IPS-20b (cell line): ENCODE results near the gene SSBP4.
"Not testable (repeated sequence)": the region's sequence is repeated elsewhere in the genome, so short reads cannot be mapped to it uniquely, and the experiment has no call there.

Source experiments
- H3K27ac ChIP-seq: one replicate; pipeline ENCODE4 v1.5.1; 2013; ENCODE audit warnings: low read length
- H3K27me3 ChIP-seq: 2 replicates; pipeline ENCODE4 v1.6.1; 2013; ENCODE audit warnings: mild to moderate bottlenecking, low read length, inconsistent platforms; ENCODE audit not compliant: insufficient read depth
- H3K36me3 ChIP-seq: 2 replicates; pipeline ENCODE4 v1.6.1; 2013; ENCODE audit warnings: low read depth, mild to moderate bottlenecking, inconsistent platforms, low read length, moderate library complexity; ENCODE audit not compliant: insufficient read depth
- H3K4me1 ChIP-seq: 2 replicates; pipeline ENCODE4 v1.6.1; 2013; ENCODE audit warnings: mild to moderate bottlenecking, control low read depth, inconsistent platforms, low read length, moderate library complexity; ENCODE audit not compliant: insufficient read depth
- H3K4me3 ChIP-seq: 2 replicates; pipeline ENCODE4 v1.5.1; 2013; ENCODE audit warnings: mild to moderate bottlenecking, low read length, inconsistent platforms
- H3K9ac ChIP-seq: 2 replicates; pipeline ENCODE4 v1.6.1; 2013; ENCODE audit warnings: low read depth, mild to moderate bottlenecking, inconsistent platforms, low read length, moderate library complexity
- H3K9me3 ChIP-seq: 2 replicates; pipeline ENCODE4 v1.6.1; 2013; ENCODE audit warnings: mild to moderate bottlenecking, low read depth, low read length, inconsistent platforms; ENCODE audit not compliant: insufficient read depth

SSBP4 gene

DNA sequence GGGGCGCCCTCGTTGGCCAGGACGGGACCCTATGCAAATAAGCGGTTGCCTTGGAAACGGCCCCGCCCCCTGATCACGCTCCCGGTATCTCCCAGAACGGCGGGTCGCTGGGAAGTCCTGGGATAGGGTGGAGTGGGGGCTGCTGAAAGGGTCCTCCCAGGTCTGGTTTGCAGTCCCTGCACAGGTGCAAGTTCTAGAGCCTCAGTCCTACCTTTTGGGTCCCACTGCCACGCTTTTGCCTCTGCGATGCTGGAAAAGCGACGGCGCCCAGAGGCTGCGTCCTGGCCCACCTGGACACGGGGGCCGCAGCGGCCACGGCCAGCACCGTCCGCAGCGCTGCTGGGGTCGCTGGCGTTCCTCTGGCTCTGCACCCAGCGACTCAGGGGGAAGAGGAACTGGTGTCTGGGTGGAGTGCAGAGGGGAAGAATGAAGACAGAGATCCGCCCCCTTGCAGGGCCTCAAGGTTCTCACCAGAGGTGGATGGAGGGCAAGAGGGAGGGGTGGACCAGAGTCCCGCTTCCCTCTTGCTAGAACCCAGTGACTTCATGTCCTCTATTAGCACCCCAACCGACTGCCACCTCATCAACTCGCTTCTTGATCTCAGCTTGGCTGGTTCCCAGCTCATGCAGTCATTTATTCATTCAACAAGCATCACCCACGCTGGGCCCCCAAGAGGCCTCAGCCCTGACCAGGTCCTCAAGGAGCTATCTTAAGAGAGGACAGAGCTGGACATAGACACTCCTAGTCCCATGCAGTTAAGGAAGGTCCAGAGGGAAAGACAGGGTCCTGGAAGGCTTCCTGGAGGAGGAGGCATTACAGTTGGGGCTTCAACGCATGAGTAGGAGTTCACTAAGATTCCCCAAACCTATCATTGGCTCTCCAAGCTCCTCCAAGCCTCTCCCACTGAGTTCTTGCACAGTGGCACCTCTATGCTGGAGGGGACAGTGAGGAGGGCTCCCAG, 21.7 kb upstream of the SSBP4 start, which contains the start of gene LRRC25:
Gene LRRC25, minus strand, starts transcription at position 381 of the 961 bp plus-strand sequence. CDS start 659 bp downstream, outside the sequence.
- Histone ChIP-seq H3K4me3 (peak within 1 kb of the TSS; percentile 64), H3K27me3 (peaks cover 11% of the 10 kb centered on the region), H3K4me1 (no peaks in the 10 kb centered on the region), H3K36me3 (no peaks in the 10 kb centered on the region), H3K9ac (no peak within 1 kb of the TSS), H3K27ac (no peak within 1 kb of the TSS), H3K9me3 (no peaks in the 10 kb centered on the region)

GRCh38 chr19:18399008-18399407, 20.2 kb upstream of the SSBP4 start:
- Histone ChIP-seq H3K36me3 (no peaks in the 10 kb centered on the region), H3K9me3 (no peaks in the 10 kb centered on the region), H3K4me1 (no peaks in the 10 kb centered on the region), H3K27me3 (peaks cover 11% of the 10 kb centered on the region), H3K27ac (no peak overlapping the region), H3K4me3 (no peak overlapping the region), H3K9ac (no peak overlapping the region)

- Histone ChIP-seq H3K9ac (no peak overlapping the region), H3K4me3 (no peak overlapping the region), H3K36me3 (no peaks in the 10 kb centered on the region), H3K27ac (no peak overlapping the region), H3K4me1 (no peaks in the 10 kb centered on the region), H3K27me3 (peaks cover 11% of the 10 kb centered on the region), H3K9me3 (no peaks in the 10 kb centered on the region)
Observed at GRCh38 chr19:18401580-18402112, 17.6 kb upstream of the SSBP4 start.

GRCh38 chr19:18402455-18403248, 16.5 kb upstream of the SSBP4 start:
- not testable (repeated sequence) for H3K4me1 ChIP-seq, H3K36me3 ChIP-seq, H3K4me3 ChIP-seq, H3K9ac ChIP-seq, H3K27me3 ChIP-seq, H3K9me3 ChIP-seq, H3K27ac ChIP-seq

- not testable (repeated sequence) for H3K9ac ChIP-seq, H3K27ac ChIP-seq, H3K4me1 ChIP-seq, H3K36me3 ChIP-seq, H3K9me3 ChIP-seq, H3K27me3 ChIP-seq, H3K4me3 ChIP-seq
Observed at GRCh38 chr19:18405754-18406153, 13.4 kb upstream of the SSBP4 start.

DNA sequence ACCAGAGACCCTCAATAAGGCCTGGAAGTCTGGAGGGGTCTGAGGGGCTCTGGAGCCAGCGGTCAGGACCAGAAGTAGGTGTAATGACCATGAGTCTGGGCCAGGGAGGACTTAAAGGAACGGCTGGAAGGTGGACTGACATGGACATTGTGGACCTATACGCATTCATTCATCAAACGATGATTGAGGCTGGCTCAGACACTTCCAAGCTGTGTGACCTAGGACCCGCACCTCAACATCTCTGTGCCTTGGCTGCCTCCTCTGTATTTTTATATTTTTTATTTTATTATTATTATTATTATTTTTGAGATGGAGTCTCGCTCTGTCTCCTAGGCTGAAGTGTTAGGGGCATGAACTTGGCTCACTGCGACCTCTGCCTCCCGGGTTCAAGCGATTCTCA, 12.4 kb upstream of the SSBP4 start:
- Histone ChIP-seq H3K27ac (no peak overlapping the region), H3K4me3 (no peak overlapping the region), H3K9ac (no peak overlapping the region), H3K9me3 (no peaks in the 10 kb centered on the region), H3K36me3 (no peaks in the 10 kb centered on the region), H3K4me1 (no peaks in the 10 kb centered on the region; the same call in 1 of the 2 replicates), H3K27me3 (no peaks in the 10 kb centered on the region)

- Histone ChIP-seq H3K27ac (no peak overlapping the region), H3K9ac (no peak overlapping the region), H3K27me3 (no peaks in the 10 kb centered on the region), H3K4me1 (no peaks in the 10 kb centered on the region; the same call in 1 of the 2 replicates), H3K36me3 (no peaks in the 10 kb centered on the region), H3K4me3 (no peak overlapping the region), H3K9me3 (no peaks in the 10 kb centered on the region)
Observed at GRCh38 chr19:18408053-18408476, 11.1 kb upstream of the SSBP4 start.

- Histone ChIP-seq H3K4me3 (no peak overlapping the region), H3K36me3 (no peaks in the 10 kb centered on the region), H3K9me3 (no peaks in the 10 kb centered on the region), H3K27me3 (peaks cover 20% of the 10 kb centered on the region; the same call in 1 of the 2 replicates), H3K27ac (no peak overlapping the region), H3K9ac (no peak overlapping the region), H3K4me1 (peaks cover 4% of the 10 kb centered on the region; the same call in 1 of the 2 replicates)
Observed at GRCh38 chr19:18412610-18413239, 6.5 kb upstream of the SSBP4 start.

DNA sequence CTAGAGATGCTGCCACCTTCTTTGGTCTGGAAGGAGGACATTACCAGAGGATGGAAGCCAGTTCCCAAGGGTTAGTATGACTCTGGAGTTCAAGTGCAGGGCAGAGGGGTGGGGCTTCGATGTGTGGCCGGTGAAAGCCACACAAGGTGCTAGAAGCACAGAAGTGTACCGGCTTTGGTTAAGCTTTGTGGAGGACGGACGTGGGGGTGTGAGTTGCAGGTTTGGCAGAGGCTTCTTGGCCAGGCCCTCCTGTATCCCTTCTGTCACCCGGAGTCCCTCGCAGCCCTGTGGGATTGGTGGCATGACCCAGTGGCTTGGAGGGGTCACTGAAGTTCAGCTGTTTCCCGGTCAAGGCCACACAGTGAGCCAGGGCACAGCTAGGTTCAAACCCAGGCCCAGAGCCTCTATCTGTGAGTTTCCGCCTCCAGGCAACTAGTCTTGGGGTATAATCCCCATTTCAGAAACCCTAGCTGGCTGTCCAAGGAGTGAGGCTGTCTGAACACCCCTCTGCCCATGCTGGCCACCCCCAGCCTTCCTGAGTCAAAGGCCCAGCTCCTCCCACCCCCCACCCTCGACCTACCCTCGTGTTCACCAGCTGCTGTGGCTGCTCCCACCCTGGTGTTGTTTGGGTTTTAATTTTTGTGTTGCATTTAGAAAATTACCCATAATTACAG, 4.6 kb upstream of the SSBP4 start:
- Histone ChIP-seq H3K27me3 (peaks cover 33% of the 10 kb centered on the region), H3K4me3 (no peak overlapping the region), H3K9ac (no peak overlapping the region), H3K4me1 (peaks cover 14% of the 10 kb centered on the region), H3K9me3 (no peaks in the 10 kb centered on the region), H3K27ac (no peak overlapping the region), H3K36me3 (no peaks in the 10 kb centered on the region)

DNA sequence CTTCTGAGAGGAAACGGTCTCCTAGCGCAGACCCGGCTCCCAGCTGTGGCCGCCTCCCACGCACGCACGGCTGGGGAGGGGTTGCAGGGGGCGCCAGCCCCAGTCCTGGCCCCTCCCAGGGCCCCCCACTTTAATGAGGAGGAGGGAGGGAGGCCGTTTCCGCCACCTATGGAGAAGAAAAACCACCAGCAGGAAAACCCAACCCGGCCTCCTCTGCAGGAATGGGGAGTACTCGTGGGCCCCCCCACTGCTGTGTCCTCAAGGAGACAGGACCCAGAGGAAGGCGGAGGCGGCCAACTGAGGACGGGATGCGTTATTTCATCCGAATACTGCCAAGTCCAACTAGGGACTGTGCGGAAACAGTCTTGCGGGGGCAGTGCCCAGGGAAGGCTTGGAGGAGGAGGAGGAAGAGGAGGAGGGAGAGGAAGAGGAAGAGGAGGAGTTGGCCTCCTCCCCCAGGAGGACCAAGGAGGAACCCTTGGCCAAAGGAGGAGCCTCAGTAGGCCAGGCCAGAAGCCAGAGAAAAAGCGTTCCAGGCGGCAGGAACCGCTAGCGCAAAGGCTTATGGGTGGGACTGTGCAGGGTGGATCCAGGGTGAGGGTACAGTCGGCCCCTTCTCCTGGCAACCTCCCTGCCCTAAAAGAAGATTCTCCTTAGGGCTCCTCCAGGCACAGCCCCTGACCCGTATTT, 3.9 kb upstream of the SSBP4 start:
- H3K36me3 ChIP-seq = no peaks in the 10 kb centered on the region
- no peak overlapping the region; the same call in 1 of the 2 replicates for H3K9ac ChIP-seq
- H3K4me3 ChIP-seq = no peak overlapping the region
- H3K4me1 ChIP-seq = peaks cover 14% of the 10 kb centered on the region
- H3K27me3 ChIP-seq = peaks cover 40% of the 10 kb centered on the region
- H3K9me3 ChIP-seq = no peaks in the 10 kb centered on the region
- H3K27ac ChIP-seq = no peak overlapping the region
